GM18519 (cell line): ENCODE data around the gene ACTRT2.

Experiments
- ATAC-seq: cut with Tn5 transposase; IDR thresholded peaks from one replicate; pipeline ENCODE4 v1.9.1; 2021; ENCODE audit warnings: mild to moderate bottlenecking, moderate library complexity; ENCODE audit not compliant: unreplicated experiment, low FRiP score

The ACTRT2 gene

DNA sequence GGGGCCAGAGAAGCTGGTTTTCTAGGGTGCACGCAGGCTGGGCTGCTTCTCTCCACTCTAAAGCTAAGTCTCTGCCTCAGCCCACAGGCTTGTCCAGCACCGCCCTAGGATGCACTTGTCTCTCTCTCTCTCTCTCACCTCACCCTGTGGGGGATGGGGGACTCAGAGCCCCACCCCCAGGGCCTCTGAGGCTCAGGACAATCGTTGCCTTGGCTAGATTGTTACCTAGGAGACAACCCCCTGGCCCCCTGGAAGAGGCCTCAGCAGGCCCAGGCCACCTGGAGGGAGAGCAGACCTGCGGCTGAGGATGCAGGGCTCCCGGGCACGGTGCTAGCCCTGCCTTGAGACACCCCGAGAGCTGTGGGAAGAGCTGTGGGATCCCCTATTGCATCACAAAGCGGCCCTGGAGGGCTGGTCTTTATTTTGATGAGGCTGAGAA is at the start of gene ACTRT2:
Gene ACTRT2 (plus strand): TSS at position 235 of the 439 bp plus-strand sequence. CDS start 220 bp downstream, outside the sequence.
- no peak for ATAC-seq

DNA sequence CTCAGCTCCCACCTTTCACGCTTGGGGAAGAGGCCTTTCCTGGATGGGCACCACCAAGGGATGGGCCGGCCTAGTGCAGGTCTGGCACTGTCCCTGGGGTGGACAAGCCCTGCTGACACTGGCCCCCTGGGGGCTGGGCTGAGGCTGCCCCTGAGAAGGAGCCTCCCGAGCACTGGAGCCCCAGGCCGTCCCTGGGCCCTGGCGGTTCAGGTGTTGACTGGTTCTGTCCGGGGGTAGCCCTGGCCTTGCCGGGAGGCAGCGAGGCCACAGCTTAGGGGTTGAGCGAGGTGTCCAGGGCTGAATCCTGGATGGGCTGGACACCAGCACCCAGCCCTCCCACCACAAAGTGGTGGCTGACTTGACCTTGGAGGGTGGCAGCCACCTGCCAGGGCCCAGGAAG is 49.7 kb upstream of the ACTRT2 start:
- ATAC-seq: no peak

DNA sequence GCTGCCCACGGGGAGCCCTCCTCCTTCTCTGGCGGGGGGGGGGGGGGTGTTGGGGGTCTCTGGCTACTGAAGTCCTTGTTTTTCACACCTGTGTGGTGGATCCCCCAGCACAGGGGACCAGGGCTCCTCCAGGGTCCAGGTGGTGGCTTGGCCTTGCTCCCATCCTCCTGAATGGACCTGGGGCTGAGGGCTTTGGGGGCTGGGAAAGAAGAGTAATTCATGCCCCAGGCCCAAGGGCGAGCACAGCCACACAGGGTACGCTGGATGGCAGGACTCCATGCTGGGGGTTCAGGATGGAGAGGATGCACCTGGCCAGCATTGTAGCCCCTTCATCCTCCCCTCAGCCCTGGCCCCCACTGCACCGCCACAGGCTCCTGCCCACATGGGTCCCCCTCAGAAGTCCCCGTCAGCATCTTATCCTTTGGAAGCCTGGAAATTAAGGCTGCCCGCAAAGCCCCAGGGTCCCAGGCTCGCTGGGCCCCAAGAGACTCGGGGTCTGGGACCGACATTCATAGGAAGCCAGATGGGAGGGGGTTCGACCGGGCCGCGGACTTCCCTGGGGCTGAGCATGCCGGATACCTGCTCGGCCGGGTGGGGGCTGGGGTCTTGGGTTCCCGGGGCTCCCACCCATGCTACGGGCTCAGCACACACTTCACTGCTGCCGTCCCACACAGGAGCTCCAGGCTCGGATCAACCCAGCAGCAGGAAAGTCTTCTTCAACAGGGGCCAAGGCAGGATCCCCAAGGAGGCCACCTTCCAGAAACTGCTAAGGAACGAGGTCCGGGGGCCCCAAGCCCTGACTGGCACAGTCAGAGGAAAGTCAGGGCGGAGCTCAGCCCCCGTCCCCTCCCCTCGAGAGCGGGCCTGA is 49.0 kb upstream of the ACTRT2 start:
- no peak for ATAC-seq

GRCh38 chr1:2972879-2973575 is 48.2 kb upstream of the ACTRT2 start:
- ATAC-seq: no peak

- ATAC-seq: no peak
Observed at GRCh38 chr1:2973601-2974593, 47.4 kb upstream of the ACTRT2 start.

DNA sequence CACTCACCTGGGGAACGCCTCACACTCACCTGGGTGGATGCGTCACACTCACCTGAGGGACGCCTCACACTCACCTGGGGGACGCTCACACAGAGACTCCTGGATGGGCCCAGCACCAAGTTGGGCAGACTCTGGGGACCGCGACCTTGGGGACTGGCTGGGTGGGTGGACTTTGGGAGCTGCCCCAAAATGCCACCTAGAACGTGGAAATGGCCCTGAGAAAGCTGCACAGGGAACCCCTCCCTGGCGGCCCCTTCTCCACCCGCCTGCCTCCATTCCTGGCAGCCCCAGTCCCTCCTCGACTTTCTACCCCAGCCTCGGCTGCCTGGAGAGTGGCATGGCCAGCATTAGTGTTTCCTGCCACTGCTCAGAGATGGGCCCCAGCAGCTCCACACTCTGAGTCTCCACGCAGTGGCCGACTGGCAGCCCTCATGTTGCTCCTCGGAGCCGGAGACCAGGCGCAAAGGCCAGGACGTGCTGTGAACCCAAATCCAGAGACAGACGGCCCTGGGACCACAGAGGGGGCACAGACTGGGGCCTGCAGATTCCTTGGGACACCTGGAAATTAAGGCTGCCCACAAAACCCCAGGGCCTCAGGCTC is 46.5 kb upstream of the ACTRT2 start:
- no peak for ATAC-seq

GRCh38 chr1:2975466-2976179 is 45.6 kb upstream of the ACTRT2 start:
- ATAC-seq: no peak

DNA sequence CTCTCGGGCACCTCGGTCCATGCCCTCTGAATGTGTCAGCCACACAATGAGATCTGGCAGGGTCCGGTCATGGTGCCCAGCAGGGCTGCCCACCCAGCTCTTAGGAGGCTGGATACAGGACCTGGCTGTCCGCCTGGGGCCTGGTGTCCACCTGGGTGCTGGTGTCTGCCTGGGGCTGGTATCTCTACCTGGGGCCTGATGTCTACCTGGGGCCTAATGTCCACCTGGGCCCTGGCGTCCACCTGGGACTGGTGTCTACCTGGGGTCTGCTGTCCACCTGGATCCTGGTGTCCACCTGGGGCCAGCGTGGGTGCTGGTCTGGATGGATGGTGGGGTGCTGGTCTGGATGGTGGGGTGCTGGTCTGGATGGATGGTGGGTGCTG is 45.1 kb upstream of the ACTRT2 start:
- no peak for ATAC-seq

DNA sequence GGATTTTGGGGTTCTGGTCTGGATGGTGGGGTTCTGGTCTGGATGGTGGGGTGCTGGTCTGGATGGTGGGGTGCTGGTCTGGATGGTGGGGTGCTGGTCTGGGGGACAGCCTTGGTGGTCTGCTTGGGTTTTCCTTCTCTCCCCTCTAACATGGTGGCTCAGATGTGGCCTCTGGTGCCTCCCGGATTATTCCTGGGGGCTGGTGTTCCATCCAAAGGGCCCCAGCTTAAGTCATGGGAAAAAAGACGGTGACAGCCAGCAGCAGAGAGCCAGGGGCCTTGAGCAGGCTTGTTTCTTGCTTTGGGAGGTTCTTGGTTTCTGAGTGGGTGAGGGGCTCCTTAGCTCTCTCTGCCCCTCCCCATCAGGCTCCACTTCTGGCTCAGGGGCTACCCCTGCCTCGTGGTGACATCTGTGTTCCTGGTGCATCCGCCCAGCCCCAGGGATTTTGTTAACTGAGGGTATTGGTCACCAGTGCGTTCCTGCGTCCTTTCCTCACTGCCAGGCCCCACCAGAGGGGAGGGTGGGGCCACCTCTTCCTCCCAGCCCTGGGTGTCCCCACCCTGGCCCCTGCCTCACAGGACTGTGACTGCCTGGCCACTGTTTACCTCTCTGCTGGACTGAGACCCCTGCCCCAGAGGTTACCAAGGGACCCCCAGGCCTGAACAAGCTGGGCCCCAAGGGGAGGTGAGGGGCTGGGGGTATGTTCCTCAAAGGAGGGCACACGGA is 43.2 kb upstream of the ACTRT2 start:
- no peak for ATAC-seq

DNA sequence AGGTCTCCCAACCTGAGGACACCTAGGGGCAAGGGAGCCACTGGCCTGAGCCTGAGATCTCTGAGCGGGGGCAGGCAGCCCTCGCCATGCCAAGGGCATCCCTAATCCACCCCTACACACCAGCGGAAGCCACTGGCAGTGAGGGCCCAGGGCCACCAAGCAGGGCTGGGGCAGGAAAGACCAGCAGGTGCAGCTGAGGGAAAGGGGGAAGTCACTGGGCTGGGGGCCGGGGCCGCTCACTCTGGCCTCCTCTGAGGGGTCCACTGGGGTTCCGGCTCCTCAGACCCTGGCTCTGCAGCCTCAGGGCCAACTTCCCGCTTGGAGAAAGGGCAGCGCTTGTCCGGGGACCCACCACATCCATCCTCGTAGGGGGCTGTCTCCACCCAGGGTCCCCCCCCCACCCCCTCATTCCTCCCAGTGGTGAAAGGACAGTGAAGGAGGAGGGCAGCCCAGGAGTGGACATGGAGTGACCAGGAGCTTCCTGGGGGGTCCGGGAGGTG is 42.5 kb upstream of the ACTRT2 start:
- ATAC-seq: no peak

DNA sequence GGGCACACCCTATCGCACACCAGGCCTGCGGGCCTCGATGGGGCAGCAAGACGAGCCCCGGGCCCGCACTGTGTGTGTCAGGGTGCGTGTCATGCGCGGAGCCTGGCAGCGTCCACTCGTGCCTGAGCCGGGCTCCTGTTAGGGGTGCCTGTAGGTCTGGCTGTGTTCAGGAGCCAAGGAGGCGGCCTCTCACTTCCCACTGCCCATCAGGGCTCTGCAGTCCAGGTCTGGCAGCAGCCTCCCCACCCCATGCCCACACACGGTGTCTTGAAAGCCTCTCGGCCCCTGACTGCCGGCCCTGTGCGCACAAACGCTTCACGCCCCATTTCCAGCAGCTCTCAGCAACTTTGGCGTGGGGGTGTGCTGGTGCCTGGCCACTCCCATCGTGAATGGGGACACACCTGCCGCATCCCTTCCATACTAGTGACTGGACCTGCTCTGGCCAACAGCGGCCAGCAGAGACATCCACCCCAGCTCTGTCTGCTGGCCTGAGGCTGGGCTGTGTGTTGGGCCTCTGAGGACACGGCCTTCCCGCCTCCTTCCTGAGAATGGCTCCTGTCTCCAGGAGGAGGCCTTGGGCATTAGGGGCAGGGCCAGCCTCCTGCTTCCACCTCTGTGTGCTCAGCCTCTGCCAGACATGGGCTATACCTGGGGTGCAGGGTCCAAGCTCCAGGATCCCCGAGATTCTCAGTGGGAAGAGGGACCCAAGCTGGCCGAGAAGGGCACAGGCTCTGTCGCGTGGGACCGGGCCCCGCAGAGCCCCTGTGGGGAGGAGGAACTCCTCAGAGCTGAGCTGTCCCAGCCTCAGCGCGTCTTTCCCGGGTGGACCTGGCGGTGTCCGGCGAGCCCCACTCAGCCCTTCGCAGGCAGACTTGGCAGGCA is 41.8 kb upstream of the ACTRT2 start:
- no peak for ATAC-seq

GRCh38 chr1:2980073-2980791 is 41.0 kb upstream of the ACTRT2 start:
- ATAC-seq: no peak

DNA sequence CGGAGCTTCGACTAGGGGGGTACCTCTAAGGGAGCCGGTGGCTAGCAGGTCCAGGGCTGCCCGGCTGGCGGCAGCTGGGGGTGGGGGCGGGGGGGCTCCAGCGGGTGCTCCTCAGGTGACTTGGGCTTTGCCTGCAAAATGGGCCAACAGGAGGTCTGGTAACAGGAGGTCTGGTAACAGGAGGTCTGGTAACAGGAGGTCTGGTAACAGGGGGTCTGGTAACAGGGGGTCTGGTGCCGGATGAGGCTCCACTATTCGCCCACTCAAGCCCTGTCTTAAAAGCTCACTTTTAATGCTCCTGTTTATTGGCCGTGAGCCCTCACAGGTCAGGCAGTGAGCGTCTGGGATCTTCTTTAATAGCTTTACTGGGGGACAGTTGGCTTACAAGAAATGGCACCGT is 40.4 kb upstream of the ACTRT2 start:
- no peak for ATAC-seq

GRCh38 chr1:2981388-2981787 is 39.9 kb upstream of the ACTRT2 start:
- no peak for ATAC-seq

DNA sequence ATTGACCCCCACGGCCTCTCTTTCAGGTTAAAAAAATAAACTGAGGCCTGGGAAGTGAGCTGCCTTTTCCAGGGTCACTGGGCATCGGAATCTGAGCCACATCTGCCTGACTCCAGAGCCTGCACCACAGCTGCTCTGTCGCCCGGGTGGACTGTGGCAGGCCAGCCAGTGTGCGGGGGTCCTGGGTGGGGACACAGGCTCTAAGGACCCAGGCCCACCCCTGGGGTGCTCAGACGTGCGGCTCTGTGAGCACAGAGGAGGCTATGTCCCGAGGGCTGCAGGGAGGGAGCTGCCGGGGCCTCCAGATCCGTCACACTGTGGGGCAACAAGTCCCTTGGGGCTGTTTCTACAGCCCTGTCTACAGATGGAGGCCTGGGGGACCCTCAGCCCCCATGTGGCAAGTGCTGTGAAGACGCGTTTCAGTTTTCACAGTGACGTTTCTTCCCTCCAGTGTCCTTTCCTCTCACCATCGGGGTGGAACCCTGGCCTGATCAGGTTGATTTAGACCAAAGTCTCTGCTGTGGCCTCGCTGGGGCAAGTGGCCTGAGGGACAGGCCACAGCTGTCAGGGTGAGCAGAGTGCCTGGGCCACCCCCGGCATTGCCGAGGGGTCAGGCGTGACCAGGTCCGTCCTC is 39.2 kb upstream of the ACTRT2 start:
- ATAC-seq: no peak

DNA sequence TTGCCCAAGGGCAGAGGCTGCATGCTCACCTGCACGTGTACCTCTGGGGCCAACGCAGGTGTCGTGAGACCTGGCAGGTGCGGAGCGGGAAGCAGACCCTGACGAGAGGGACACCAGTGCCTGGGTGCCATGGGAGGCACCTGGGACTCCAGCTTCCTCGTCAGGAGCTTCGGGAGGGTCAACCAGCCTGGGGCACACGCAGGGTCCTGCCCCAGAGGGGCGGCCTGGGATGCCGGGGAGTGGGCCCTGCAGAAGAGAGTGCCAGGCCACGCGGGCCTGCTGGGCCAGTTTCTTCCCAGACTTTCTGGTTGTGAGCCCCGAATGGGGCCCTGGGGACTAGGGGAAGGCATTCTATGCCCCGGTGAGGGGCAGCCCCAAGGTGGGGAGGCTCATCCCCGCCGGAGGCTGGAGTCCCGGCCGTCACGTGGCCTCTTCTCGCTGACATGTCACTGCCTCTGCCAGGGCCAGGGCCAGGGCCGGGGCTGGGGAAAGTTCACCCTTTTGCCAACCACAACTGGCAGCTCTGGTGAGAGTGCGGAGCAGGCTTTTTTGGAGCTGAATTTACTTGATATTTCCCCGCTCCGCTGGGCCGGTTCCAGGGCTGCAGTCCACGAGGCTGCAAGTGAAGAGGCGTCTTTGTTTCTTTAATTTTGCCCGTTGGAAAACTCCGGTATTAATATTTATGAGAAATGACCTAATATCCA is 38.5 kb upstream of the ACTRT2 start:
- ATAC-seq: no peak
